ENCODE results near the gene RND2. TPM values are rescaled to one million over a fixed set of nuclear protein-coding genes. Genes with fewer than 3 reads are reported as not detected.

Gene RND2
- total RNA-seq, 2 donors from 2014 or later, result 1.6 to 4.3 TPM

DNA sequence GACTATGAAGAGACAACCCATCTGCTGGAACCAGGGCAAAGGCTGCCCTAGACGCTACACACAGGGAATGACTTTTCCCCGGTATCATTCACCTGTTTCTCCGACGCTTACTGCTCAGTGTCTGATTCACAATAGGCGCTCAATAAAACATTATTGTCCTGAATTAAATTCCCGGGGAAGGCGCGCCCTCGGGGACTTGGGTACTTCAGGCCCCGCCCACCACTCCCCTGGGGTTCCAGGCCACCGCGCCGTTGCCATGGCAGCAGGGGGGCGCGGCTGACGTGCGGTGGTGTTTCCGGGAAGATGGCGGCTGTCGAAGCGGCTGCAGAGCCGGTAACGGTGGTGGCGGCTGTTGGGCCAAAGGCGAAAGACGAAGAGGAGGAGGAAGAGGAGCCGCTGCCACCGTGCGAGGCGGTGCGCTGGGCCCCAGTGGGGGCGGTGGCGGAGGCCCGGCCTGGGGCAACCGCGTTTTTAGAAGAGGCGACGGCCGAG is 44.7 kb upstream of the RND2 start, which contains the start of gene RUNDC1:
TSS of gene RUNDC1 (plus strand) at position 292 of the 492 bp plus-strand sequence. CDS start at position 304, 12 bp downstream.
- H3K9me3 ChIP-seq, result no peaks in the 10 kb centered on the region
- no peaks in the 10 kb centered on the region for H3K36me3 ChIP-seq
- H3K27me3 ChIP-seq (replicated peaks; ENCODE audit: insufficient read depth), result no peaks in the 10 kb centered on the region
- H3K4me3 ChIP-seq, result peak within 1 kb of the TSS; percentile 72 to 93
- DNase-seq (ENCODE audit: low spot score), result peak; percentile 94
- TF ChIP-seq, protein P1, sequence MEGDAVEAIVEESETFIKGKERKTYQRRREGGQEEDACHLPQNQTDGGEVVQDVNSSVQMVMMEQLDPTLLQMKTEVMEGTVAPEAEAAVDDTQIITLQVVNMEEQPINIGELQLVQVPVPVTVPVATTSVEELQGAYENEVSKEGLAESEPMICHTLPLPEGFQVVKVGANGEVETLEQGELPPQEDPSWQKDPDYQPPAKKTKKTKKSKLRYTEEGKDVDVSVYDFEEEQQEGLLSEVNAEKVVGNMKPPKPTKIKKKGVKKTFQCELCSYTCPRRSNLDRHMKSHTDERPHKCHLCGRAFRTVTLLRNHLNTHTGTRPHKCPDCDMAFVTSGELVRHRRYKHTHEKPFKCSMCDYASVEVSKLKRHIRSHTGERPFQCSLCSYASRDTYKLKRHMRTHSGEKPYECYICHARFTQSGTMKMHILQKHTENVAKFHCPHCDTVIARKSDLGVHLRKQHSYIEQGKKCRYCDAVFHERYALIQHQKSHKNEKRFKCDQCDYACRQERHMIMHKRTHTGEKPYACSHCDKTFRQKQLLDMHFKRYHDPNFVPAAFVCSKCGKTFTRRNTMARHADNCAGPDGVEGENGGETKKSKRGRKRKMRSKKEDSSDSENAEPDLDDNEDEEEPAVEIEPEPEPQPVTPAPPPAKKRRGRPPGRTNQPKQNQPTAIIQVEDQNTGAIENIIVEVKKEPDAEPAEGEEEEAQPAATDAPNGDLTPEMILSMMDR (IDR thresholded peaks at IDR 0.05), result no peak
- TF ChIP-seq POLR2AphosphoS5 (IDR thresholded peaks at IDR 0.05) (peak; percentile 88), POLR2A (IDR thresholded peaks at IDR 0.05) (peak; percentile 61)
- H3K27ac ChIP-seq, result peak within 1 kb of the TSS; percentile 88 to 95
- under 1% methylated on average over 39 of the region's 39 CpGs for WGBS
- intact Hi-C loops (cut with DNase I), result loop anchor here (2.0 kb wide), 1 partner anchor 18 kb away; the partner anchor contains the start of gene RPL27
- peaks cover 5% of the 10 kb centered on the region for H3K4me1 ChIP-seq (replicated peaks)

DNA sequence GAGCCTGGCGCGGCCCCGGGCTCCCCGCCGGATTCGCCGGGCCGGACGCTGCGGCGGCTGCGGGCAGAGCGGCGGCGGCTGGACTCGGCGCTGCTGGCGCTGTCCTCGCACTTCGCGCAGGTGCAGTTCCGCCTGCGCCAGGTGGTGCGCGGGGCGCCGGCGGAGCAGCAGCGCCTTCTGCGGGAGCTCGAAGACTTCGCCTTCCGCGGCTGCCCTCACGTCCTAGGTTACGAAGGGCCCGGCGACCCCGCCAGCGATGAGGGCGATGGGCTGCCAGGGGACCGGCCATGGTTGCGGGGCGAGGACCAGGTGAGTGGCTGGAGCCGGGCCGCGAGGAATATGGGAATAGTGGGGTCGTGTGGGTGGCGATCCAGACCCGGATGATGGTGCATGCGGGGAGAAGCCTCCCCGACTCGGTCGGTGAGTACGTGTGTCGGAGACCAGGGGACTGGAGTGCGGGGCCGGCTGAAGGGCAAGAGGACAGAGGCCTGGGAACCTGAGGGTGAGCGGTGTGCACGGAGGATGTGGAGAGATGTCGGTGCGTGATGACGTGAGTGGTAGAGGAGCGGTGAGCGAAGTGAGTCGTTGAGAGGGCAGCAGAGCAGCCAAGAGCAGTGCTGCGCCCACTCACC is 44.1 kb upstream of the RND2 start:
- DNase-seq (ENCODE audit: low spot score), result peak; percentile 50
- TF ChIP-seq POLR2A (IDR thresholded peaks at IDR 0.05) (peak; percentile 18), POLR2AphosphoS5 (IDR thresholded peaks at IDR 0.05) (peak; percentile 22)
- TF ChIP-seq, protein P1 (IDR thresholded peaks at IDR 0.05), result peak in 2 of 4 experiments; percentile 37 to 42
- H3K27me3 ChIP-seq (replicated peaks; ENCODE audit: insufficient read depth), result no peaks in the 10 kb centered on the region
- H3K9me3 ChIP-seq, result no peaks in the 10 kb centered on the region
- peak overlapping the region; percentile 72 to 93 for H3K4me3 ChIP-seq
- under 1% methylated on average over 67 of the region's 67 CpGs for WGBS
- H3K27ac ChIP-seq, result peak overlapping the region; percentile 88 to 95
- intact Hi-C loops (cut with DNase I), result loop anchor here (2.0 kb wide), 1 partner anchor 18 kb away; the partner anchor contains the start of gene RPL27
- no peaks in the 10 kb centered on the region for H3K36me3 ChIP-seq
- peaks cover 5% of the 10 kb centered on the region for H3K4me1 ChIP-seq (replicated peaks)

DNA sequence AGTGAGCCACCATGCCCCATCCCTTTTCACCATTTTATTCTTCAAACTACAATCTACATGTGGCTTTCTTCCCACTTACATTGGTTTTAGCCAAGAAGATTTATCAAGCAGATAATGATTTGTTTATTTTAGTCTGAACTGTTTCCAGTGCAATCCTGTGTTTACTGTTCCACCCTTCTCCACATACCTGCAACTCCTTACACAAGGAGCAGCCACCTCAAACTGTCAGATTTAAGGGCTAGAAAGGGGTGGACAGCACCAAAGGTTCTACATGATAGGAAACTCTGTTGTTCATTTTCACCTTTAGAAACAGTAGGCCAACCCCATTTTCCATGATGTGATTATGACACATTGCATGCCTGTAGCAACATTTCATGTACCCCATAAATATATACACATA is 42.8 kb upstream of the RND2 start:
- Histone ChIP-seq H3K27ac (peak overlapping the region; percentile 88 to 95), H3K9me3 (no peaks in the 10 kb centered on the region), H3K4me3 (no peak overlapping the region), H3K36me3 (no peaks in the 10 kb centered on the region), H3K27me3 (replicated peaks; ENCODE audit: insufficient read depth) (no peaks in the 10 kb centered on the region), H3K4me1 (replicated peaks) (peaks cover 7% of the 10 kb centered on the region)
- intact Hi-C loops (cut with DNase I), result no loop called here
- TF ChIP-seq, protein P1 (IDR thresholded peaks at IDR 0.05), result no peak
- TF ChIP-seq POLR2AphosphoS5 (IDR thresholded peaks at IDR 0.05) (peak; percentile 85), POLR2A (IDR thresholded peaks at IDR 0.05) (no peak)
- peak; percentile 53 for DNase-seq (ENCODE audit: low spot score)

DNA sequence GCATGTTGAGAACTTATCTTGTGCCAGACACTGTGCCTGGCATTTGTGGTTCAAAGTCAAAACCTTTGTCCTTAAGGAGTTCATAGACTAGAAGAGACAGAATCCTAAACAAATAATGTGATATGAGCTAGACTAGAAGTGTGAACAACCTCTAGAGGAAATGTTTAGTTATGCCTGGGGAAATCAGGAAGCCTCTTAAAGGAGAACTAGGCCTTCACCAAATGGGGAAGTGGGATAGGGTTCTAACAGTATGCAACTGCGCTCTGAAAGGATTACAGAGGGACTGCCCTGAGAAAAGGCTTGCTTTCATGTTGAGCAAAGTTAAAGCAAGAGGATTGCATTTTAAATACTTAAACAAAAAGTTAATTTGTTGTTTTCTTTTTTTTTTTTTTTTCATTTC is 39.8 kb upstream of the RND2 start:
- H3K9me3 ChIP-seq, result no peaks in the 10 kb centered on the region
- 0% methylated on average over 1 of the region's 1 CpG for WGBS
- intact Hi-C loops (cut with DNase I), result no loop called here
- H3K4me3 ChIP-seq, result no peak overlapping the region
- H3K27me3 ChIP-seq (replicated peaks; ENCODE audit: insufficient read depth), result no peaks in the 10 kb centered on the region
- H3K27ac ChIP-seq, result peak overlapping the region; percentile 61 to 95
- peaks cover 16% of the 10 kb centered on the region for H3K4me1 ChIP-seq (replicated peaks)
- TF ChIP-seq POLR2AphosphoS5 (IDR thresholded peaks at IDR 0.05), result no peak
- H3K36me3 ChIP-seq, result peaks cover 0 to 11% of the 10 kb centered on the region in 2 donors
- no peak for DNase-seq (ENCODE audit: low spot score)

DNA sequence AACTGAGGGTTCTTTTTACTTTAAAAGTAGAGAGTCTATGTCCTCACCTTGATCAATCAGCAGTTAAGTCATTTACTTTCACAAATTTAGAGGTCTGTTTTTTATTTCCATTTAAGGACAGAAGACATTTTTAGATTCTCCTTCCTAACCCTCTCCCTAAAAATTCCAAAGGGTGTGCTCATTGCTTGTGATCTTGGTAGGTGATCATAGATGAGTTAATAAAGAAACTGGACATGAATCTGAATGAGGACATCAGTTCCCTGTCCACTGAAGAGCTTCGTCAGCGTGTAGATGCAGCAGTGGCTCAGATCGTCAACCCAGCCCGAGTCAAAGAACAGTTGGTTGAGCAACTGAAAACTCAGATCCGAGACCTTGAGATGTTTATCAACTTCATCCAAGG is 35.9 kb upstream of the RND2 start:
- WGBS, result 92% methylated on average over 5 of the region's 5 CpGs
- no peak for TF ChIP-seq POLR2AphosphoS5 (IDR thresholded peaks at IDR 0.05)
- TF ChIP-seq, protein P1 (IDR thresholded peaks at IDR 0.05), result no peak
- TF ChIP-seq POLR2A (IDR thresholded peaks at IDR 0.05), result no peak
- peak overlapping the region; percentile 50 to 95 for H3K27ac ChIP-seq
- no peak for DNase-seq (ENCODE audit: low spot score)
- no peaks in the 10 kb centered on the region for H3K9me3 ChIP-seq
- no peaks in the 10 kb centered on the region for H3K27me3 ChIP-seq (replicated peaks; ENCODE audit: insufficient read depth)
- peaks cover 16% of the 10 kb centered on the region for H3K4me1 ChIP-seq (replicated peaks)
- no peak overlapping the region for H3K4me3 ChIP-seq
- H3K36me3 ChIP-seq, result peaks cover 13 to 29% of the 10 kb centered on the region in 2 donors
- intact Hi-C loops (cut with DNase I), result no loop called here
